Breast epithelium (tissue), 4 donors: ENCODE data around the gene SHISA7. TPM values are rescaled to one million over a fixed set of nuclear protein-coding genes. Genes with fewer than 3 reads are reported as not detected.
A peak's percentile ranks its signal among the peaks of the same experiment; 100 is the strongest.

Source experiments
- DNase-seq, 2 donors: peaks; one replicate each; pipeline ENCODE4 v3.0.0-alpha.2; 2019; ENCODE audit warnings: low spot score in 2 of 2
- H3K27ac ChIP-seq, 2 donors: fragments of 200-600 bp; sonication (generic) in 1 of 2; one replicate each; pipeline ENCODE4 v1.5.1; 2016 to 2019; ENCODE audit warnings: mild to moderate bottlenecking in 1 of 2
- H3K27me3 ChIP-seq, 2 donors: fragments of 200-600 bp; sonication (generic) in 1 of 2; one replicate each; pipeline versions ENCODE4 v1.5.1 to v1.6.0; 2017 to 2019; ENCODE audit warnings: control low read depth in 1 of 2, mild to moderate bottlenecking in 1 of 2
- H3K36me3 ChIP-seq: fragments of 200-600 bp; one replicate; pipeline ENCODE4 v1.5.1; 2019
- H3K4me1 ChIP-seq, 2 donors: fragments of 200-600 bp; sonication (generic); one replicate each; pipeline ENCODE4 v1.5.1; 2016 to 2019; ENCODE audit warnings: control low read depth in 1 of 2
- H3K4me3 ChIP-seq, 3 donors: fragments of 200-600 bp; sonication (generic); 1 replicate in 2 of 3; 2 replicates in 1 of 3; pipeline ENCODE4 v1.5.1; 2016 to 2019; ENCODE audit warnings: mild to moderate bottlenecking in 3 of 3, moderate library complexity in 2 of 3
- H3K9me3 ChIP-seq, 2 donors: fragments of 200-600 bp; sonication (generic) in 1 of 2; one replicate each; pipeline ENCODE4 v1.5.1; 2016 to 2019; ENCODE audit warnings: control low read depth in 1 of 2
- POLR2A ChIP-seq: fragments of 450-650 bp; IDR thresholded peaks from one replicate; pipeline ENCODE4 v1.6.1; 2016; ENCODE audit warnings: antibody characterized with exemption, mild to moderate bottlenecking, moderate library complexity
- POLR2AphosphoS5 ChIP-seq, 3 donors: sonication (generic); formaldehyde crosslinking; IDR thresholded peaks; one replicate each; pipeline ENCODE4 v1.6.1; 2017; ENCODE audit warnings: antibody characterized with exemption in 3 of 3
- intact Hi-C: fragments of 100-400 bp; cut with DNase I; formaldehyde crosslinking; loops from one replicate; pipeline ENCODE4 v1.15.1; 2023; ENCODE audit warnings: low total_unique reads
- total RNA-seq, 3 donors: library from RNA; depleted of rRNA; stranded (reverse); fragments of >200 nt; gene quantifications; one replicate each; pipeline ENCODE4 v1.1.0, GENCODE V29; 2016
- TF ChIP-seq, protein P1 (sequence below), 3 donors: fragments of 450-650 bp; IDR thresholded peaks; one replicate each; pipeline ENCODE4 v1.5.1; 2016 to 2017; ENCODE audit warnings: antibody characterized with exemption in 3 of 3, mild to moderate bottlenecking in 3 of 3, moderate library complexity in 3 of 3

Gene SHISA7
- total RNA-seq, 3 donors from 2014 or later: 0.29 TPM; not detected in 2

DNA sequence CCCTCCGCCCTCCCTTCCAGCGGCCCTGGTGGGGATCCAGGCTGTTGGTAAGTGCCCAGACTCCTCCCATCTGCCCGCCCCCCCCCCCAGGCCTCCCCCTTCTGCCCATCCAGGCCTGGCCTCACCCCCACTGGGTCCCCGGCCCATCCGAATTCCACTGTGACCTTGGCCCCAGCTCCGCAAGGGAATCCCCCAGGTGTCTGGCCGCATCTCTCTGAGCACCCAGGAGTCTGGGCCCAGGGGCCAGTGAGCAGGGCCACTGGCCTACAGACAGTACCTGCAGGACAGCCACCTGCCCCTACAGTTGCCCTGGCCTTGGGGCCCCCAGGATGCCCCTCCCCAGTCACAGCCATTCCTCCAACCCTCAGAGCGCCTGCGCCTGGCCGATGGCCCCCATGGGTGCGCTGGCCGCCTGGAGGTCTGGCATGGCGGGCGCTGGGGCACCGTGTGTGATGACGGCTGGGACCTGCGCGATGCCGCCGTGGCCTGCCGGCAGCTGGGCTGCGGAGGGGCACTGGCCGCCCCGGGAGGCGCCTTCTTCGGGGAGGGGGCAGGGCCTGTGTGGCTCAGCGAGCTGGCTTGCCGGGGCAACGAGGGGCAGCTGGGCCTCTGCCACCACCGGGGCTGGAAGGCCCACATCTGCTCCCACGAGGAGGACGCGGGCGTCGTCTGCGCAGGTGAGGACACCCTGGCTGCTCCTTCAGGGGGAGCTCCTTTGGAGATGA is 46.0 kb upstream of the SHISA7 start:
- no peak for DNase-seq
- H3K4me1 ChIP-seq: peaks cover 22 to 28% of the 10 kb centered on the region in 2 donors
- H3K4me3 ChIP-seq: no peak overlapping the region
- TF ChIP-seq POLR2A (no peak), POLR2AphosphoS5 (IDR thresholded peaks at IDR 0.05) (no peak)
- TF ChIP-seq, protein P1, sequence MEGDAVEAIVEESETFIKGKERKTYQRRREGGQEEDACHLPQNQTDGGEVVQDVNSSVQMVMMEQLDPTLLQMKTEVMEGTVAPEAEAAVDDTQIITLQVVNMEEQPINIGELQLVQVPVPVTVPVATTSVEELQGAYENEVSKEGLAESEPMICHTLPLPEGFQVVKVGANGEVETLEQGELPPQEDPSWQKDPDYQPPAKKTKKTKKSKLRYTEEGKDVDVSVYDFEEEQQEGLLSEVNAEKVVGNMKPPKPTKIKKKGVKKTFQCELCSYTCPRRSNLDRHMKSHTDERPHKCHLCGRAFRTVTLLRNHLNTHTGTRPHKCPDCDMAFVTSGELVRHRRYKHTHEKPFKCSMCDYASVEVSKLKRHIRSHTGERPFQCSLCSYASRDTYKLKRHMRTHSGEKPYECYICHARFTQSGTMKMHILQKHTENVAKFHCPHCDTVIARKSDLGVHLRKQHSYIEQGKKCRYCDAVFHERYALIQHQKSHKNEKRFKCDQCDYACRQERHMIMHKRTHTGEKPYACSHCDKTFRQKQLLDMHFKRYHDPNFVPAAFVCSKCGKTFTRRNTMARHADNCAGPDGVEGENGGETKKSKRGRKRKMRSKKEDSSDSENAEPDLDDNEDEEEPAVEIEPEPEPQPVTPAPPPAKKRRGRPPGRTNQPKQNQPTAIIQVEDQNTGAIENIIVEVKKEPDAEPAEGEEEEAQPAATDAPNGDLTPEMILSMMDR (IDR thresholded peaks at IDR 0.05): no peak
- H3K36me3 ChIP-seq: no peaks in the 10 kb centered on the region
- H3K27ac ChIP-seq: peak overlapping the region; percentile 92 to 96
- intact Hi-C loops: no loop called here
- peaks cover 0 to 3% of the 10 kb centered on the region in 2 donors for H3K27me3 ChIP-seq
- no peaks in the 10 kb centered on the region for H3K9me3 ChIP-seq

GRCh38 chr19:55487924-55488687 is 45.0 kb upstream of the SHISA7 start, which contains the start of gene SSC5D:
TSS of gene SSC5D (plus strand) at chr19:55488436. CDS start at chr19:55488590, 154 bp downstream.
- no peak for TF ChIP-seq POLR2A
- no peak for TF ChIP-seq POLR2AphosphoS5 (IDR thresholded peaks at IDR 0.05)
- TF ChIP-seq, protein P1 (IDR thresholded peaks at IDR 0.05): no peak
- Histone ChIP-seq H3K4me3 (peak within 1 kb of the TSS; percentile 3 to 76 (median 64)), H3K27me3 (no peaks in the 10 kb centered on the region), H3K9me3 (no peaks in the 10 kb centered on the region), H3K27ac (peak within 1 kb of the TSS; percentile 92 to 96), H3K36me3 (no peaks in the 10 kb centered on the region), H3K4me1 (peaks cover 22 to 23% of the 10 kb centered on the region in 2 donors)
- intact Hi-C loops: loop anchor here (1.0 kb wide), 1 partner anchor 19 kb away; no protein-coding TSS in a partner anchor
- DNase-seq: no peak

DNA sequence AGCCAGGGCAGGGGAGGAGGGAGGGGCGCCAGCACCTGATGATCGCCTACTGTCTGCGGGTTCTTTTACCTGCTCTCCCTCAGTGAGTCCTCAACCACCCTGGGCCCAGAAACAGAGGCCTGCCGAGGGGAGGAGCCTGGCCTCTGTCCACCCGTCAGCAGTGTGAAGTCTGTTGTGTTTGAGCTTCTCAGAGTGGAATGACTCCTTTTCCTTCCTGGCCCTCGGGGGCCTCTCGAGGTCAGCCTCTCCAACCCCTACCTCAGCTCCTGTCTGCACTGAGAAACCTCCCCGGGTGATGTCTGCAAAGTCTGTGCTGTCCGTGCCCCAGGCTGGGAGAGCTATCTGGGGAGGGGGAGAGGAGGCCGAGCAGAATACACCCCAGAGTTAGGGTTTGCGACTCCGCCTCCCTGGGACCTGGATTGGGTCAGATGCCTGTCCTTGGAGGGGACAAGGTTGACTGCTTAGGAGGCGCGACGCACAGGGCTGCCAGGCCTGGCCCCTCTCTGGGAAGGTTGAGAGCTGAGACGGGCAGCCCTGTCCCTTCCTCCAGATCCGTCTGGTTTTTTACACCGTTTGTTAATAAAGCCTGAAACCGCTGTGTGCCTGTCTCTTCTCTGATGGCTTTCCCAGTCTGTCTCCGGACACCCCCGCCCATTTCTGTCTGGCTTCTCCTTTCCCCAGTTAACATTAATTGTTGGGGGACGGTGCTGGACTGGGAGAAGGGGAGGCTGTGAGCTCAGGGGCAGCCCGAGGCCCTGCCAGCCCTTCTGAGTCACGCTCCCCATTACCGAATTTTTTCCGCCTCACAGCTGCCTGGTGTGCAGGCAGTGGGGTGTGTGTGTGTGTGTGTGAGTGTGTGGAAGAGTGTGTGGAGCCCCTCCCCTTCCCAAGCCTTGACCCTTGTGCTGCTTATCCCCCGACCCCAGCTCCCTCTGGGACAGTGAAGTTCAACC is 44.1 kb upstream of the SHISA7 start:
- Histone ChIP-seq H3K27ac (peak overlapping the region; percentile 92 to 96), H3K27me3 (no peaks in the 10 kb centered on the region), H3K4me3 (peak overlapping the region in 2 of 3 donors; percentile 64 to 76), H3K9me3 (no peaks in the 10 kb centered on the region), H3K4me1 (peaks cover 22 to 23% of the 10 kb centered on the region in 2 donors), H3K36me3 (no peaks in the 10 kb centered on the region)
- TF ChIP-seq POLR2A (no peak), POLR2AphosphoS5 (IDR thresholded peaks at IDR 0.05) (peak in 1 of 3 donors; percentile 33)
- TF ChIP-seq, protein P1 (IDR thresholded peaks at IDR 0.05): no peak
- intact Hi-C loops: loop anchor here (1.0 kb wide), 1 partner anchor 18 kb away; no protein-coding TSS in a partner anchor
- DNase-seq: peak in 1 of 2 donors; percentile 68

- no peaks in the 10 kb centered on the region for H3K9me3 ChIP-seq
- H3K36me3 ChIP-seq: no peaks in the 10 kb centered on the region
- TF ChIP-seq, protein P1 (IDR thresholded peaks at IDR 0.05): peak in 1 of 3 donors; percentile 37
- TF ChIP-seq POLR2AphosphoS5 (IDR thresholded peaks at IDR 0.05): no peak
- H3K27me3 ChIP-seq: no peaks in the 10 kb centered on the region
- H3K4me3 ChIP-seq: peak overlapping the region in 2 of 3 donors; percentile 64 to 76
- intact Hi-C loops: no loop called here
- peak overlapping the region; percentile 92 to 96 for H3K27ac ChIP-seq
- H3K4me1 ChIP-seq: peaks cover 22 to 23% of the 10 kb centered on the region in 2 donors
- DNase-seq: no peak
Observed at GRCh38 chr19:55486043-55486970, 43.2 kb upstream of the SHISA7 start.
